H9 (cell line): ENCODE results near the gene ADORA1. TPM values are rescaled to one million over a fixed set of nuclear protein-coding genes. Genes with fewer than 3 reads are reported as not detected.

Source experiments
- DNase-seq: peaks from one replicate; pipeline ENCODE4 v3.0.0-alpha.2; 2017
- H2AFZ ChIP-seq: one replicate; pipeline ENCODE4 v1.6.1; 2013; ENCODE audit warnings: mild to moderate bottlenecking, low read length, control low read depth, moderate library complexity
- H2AK5ac ChIP-seq: 2 replicates; pipeline ENCODE4 v1.6.1; 2013; ENCODE audit warnings: low read length, control low read depth, mixed read lengths; ENCODE audit not compliant: insufficient read length
- H2BK120ac ChIP-seq: one replicate; pipeline ENCODE4 v1.6.1; 2013; ENCODE audit warnings: low read depth, mild to moderate bottlenecking, low read length, control low read depth, inconsistent platforms; ENCODE audit not compliant: poor library complexity, severe bottlenecking
- H2BK12ac ChIP-seq: 2 replicates; pipeline ENCODE4 v1.6.1; 2013; ENCODE audit warnings: low read length, control low read depth, mixed read lengths, low read depth; ENCODE audit not compliant: insufficient read length
- H2BK15ac ChIP-seq: 2 replicates; pipeline ENCODE4 v1.6.1; 2013; ENCODE audit warnings: low read depth, low read length, control low read depth
- H2BK20ac ChIP-seq: one replicate; pipeline ENCODE4 v1.6.1; 2013; ENCODE audit warnings: low read depth, mild to moderate bottlenecking, low read length, control low read depth, inconsistent platforms; ENCODE audit not compliant: poor library complexity, severe bottlenecking
- H2BK5ac ChIP-seq: 2 replicates; pipeline ENCODE4 v1.6.1; 2013; ENCODE audit warnings: low read length, control low read depth, mixed read lengths; ENCODE audit not compliant: insufficient read length
- H3K14ac ChIP-seq: 2 replicates; pipeline ENCODE4 v1.6.1; 2013; ENCODE audit warnings: low read length, control low read depth; ENCODE audit not compliant: insufficient read depth
- H3K18ac ChIP-seq: 2 replicates; pipeline ENCODE4 v1.6.1; 2013; ENCODE audit warnings: low read depth, mild to moderate bottlenecking, mixed read lengths, low read length, control low read depth; ENCODE audit not compliant: insufficient read length
- H3K23ac ChIP-seq: 2 replicates; pipeline ENCODE4 v1.6.1; 2013; ENCODE audit warnings: low read length, control low read depth, mixed read lengths, low read depth; ENCODE audit not compliant: insufficient read length
- H3K23me2 ChIP-seq: 2 replicates; pipeline ENCODE4 v1.6.1; 2013; ENCODE audit warnings: low read depth, mild to moderate bottlenecking, mixed read lengths, low read length, control low read depth; ENCODE audit not compliant: insufficient read length, poor library complexity, severe bottlenecking
- H3K27ac ChIP-seq: 2 replicates; pipeline ENCODE4 v1.5.1; 2013; ENCODE audit warnings: low read length, control low read depth, mixed read lengths, low read depth; ENCODE audit not compliant: insufficient read length
- H3K27me3 ChIP-seq: 2 replicates; pipeline ENCODE4 v1.6.1; 2013; ENCODE audit warnings: low read length, control low read depth, inconsistent platforms; ENCODE audit not compliant: insufficient read depth
- H3K4ac ChIP-seq: 2 replicates; pipeline ENCODE4 v1.6.1; 2013; ENCODE audit warnings: low read depth, mild to moderate bottlenecking, control low read depth, inconsistent platforms, low read length, moderate library complexity
- H3K4me1 ChIP-seq: 2 replicates; pipeline ENCODE4 v1.6.1; 2013; ENCODE audit warnings: low read length, control low read depth, inconsistent platforms; ENCODE audit not compliant: insufficient read depth
- H3K4me2 ChIP-seq: 2 replicates; pipeline ENCODE4 v1.6.1; 2013; ENCODE audit warnings: low read length, control low read depth, mixed read lengths; ENCODE audit not compliant: insufficient read length, insufficient read depth
- H3K56ac ChIP-seq: 2 replicates; pipeline ENCODE4 v1.6.1; 2013; ENCODE audit warnings: low read depth, mild to moderate bottlenecking, mixed read lengths, low read length, control low read depth; ENCODE audit not compliant: insufficient read length
- H3K79me1 ChIP-seq: 2 replicates; pipeline ENCODE4 v1.6.1; 2013; ENCODE audit warnings: low read depth, mild to moderate bottlenecking, moderate library complexity, low read length, control low read depth, inconsistent platforms; ENCODE audit not compliant: insufficient read depth, poor library complexity, severe bottlenecking
- H3K79me2 ChIP-seq: 2 replicates; pipeline ENCODE4 v1.6.1; 2013; ENCODE audit warnings: low read length, control low read depth, inconsistent platforms; ENCODE audit not compliant: insufficient read depth
- H3K9ac ChIP-seq: 2 replicates; pipeline ENCODE4 v1.6.1; 2013; ENCODE audit warnings: low read length, control low read depth, mixed read lengths; ENCODE audit not compliant: insufficient read length; ENCODE audit errors: extremely low read depth
- H3K9me3 ChIP-seq: one replicate; pipeline ENCODE4 v1.6.1; 2013; ENCODE audit warnings: low read depth, low read length, inconsistent platforms; ENCODE audit not compliant: control insufficient read depth
- H3T11ph ChIP-seq: one replicate; pipeline ENCODE4 v1.6.1; 2013; ENCODE audit warnings: mild to moderate bottlenecking, low read length, control low read depth, inconsistent platforms
- H4K20me1 ChIP-seq: one replicate; pipeline ENCODE4 v1.6.1; 2013; ENCODE audit not compliant: control insufficient read depth, insufficient read length, insufficient read depth
- H4K5ac ChIP-seq: 2 replicates; pipeline ENCODE4 v1.6.1; 2013; ENCODE audit warnings: low read depth, mild to moderate bottlenecking, mixed read lengths, low read length, control low read depth; ENCODE audit not compliant: insufficient read length
- H4K8ac ChIP-seq: replicated peaks from 2 replicates; pipeline ENCODE4 v1.6.1; 2013; ENCODE audit warnings: low read length, control low read depth, mixed read lengths, low read depth; ENCODE audit not compliant: insufficient read length
- H4K91ac ChIP-seq: 2 replicates; pipeline ENCODE4 v1.6.1; 2013; ENCODE audit warnings: low read depth, mild to moderate bottlenecking, moderate library complexity, mixed read lengths, low read length, control low read depth; ENCODE audit not compliant: insufficient read length
- H3K27ac Mint-ChIP-seq, 3 experiments: 2 replicates in 2 of 3; 3 replicates in 1 of 3; pipeline ENCODE4 v1.8.0; 2020 to 2021; ENCODE audit warnings: mixed read lengths in 3 of 3, mild to moderate bottlenecking in 1 of 3, moderate library complexity in 1 of 3
- H3K27me3 Mint-ChIP-seq: 2 replicates; pipeline ENCODE4 v1.8.0; 2021; ENCODE audit warnings: low read depth, mild to moderate bottlenecking, moderate library complexity, mixed read lengths
- H3K36me3 Mint-ChIP-seq, 3 experiments: 2 replicates in 2 of 3; 3 replicates in 1 of 3; pipeline ENCODE4 v1.8.0; 2020 to 2021; ENCODE audit warnings: low read depth in 3 of 3, mixed read lengths in 3 of 3; ENCODE audit not compliant: insufficient read depth in 1 of 3
- H3K4me1 Mint-ChIP-seq, 2 experiments: 2 replicates each; pipeline ENCODE4 v1.8.0; 2020; ENCODE audit warnings: mixed read lengths in 2 of 2
- H3K4me3 Mint-ChIP-seq, 2 experiments: 2 replicates in 1 of 2; 3 replicates in 1 of 2; pipeline ENCODE4 v1.8.0; 2020 to 2021; ENCODE audit warnings: mild to moderate bottlenecking in 2 of 2, mixed read lengths in 2 of 2, moderate library complexity in 1 of 2
- H3K9me3 Mint-ChIP-seq, 2 experiments: 2 replicates in 1 of 2; 3 replicates in 1 of 2; pipeline ENCODE4 v1.8.0; 2020; ENCODE audit warnings: mild to moderate bottlenecking in 2 of 2, mixed read lengths in 2 of 2, moderate library complexity in 1 of 2
- WGBS: extraction: QIAGEN DNeasy Blood & Tissue Kit; methylation state at CpG from one replicate; pipeline ENCODE4 v1.1.7; 2013; ENCODE audit warnings: missing lambda C conversion rate, low lambda C conversion rate, mixed read lengths; ENCODE audit not compliant: insufficient read length; ENCODE audit errors: extremely low coverage; 5-methylcytosine and 5-hydroxymethylcytosine counted together
- total RNA-seq: library from RNA; stranded (reverse); gene quantifications from 2 replicates; pipeline ENCODE4 v1.2.1, GENCODE V29; 2021
- TF ChIP-seq, protein P1 (sequence below): fragments of 200-600 bp; sonication (generic); conservative IDR thresholded peaks from 3 replicates; pipeline ENCODE4 v1.8.0; 2021; ENCODE audit warnings: antibody characterized with exemption, mild to moderate bottlenecking

Gene ADORA1
- total RNA-seq, 1 experiment from 2014 or later: 1.3 TPM

DNA sequence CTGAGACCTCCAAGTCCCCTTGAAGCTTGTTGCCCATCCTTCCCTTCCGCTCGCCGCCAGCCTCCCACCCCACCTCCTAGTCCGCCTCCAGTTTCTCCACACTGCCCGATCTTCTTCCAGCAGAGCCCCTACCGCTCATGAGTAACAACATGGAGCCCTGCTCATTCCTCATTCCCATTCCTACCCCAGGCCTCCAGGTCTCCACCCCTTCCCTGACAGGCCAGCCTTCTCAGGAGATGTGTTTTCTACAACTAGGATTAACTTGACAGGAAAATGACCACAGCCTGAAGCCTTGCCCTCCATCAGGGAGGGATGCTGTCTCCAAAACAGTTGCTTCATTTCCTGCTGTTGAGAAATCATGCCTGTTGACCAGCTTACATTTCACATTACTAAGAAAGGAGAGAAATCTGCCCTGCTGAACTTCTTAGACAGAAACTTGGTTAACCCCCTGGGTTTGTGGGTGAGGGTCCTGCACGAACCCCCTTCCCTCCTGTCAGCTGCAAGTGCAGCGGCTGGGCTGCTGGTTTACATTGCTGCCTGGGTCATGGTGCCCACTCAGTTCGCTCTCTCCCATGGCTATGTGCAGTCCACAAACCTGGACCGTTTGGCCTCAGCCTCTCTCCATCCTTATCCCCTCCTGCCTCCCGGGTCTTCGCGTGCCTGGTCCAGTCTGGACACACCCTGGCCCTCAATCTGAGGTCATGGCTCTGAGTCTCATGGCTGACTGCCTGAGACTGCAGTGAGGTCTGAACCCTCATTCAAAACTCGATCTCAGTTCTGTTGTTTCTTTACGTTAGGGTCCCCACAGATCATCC lies 75.1 kb downstream of the ADORA1 start:
- Histone ChIP-seq H3K18ac (no peak overlapping the region), H3K4ac (no peak overlapping the region), H3K79me2 (no peaks in the 10 kb centered on the region), H4K5ac (no peak overlapping the region), H3K9ac (no peak overlapping the region), H4K8ac (no peak overlapping the region), H3K27ac (no peak overlapping the region), H2AFZ (no peak overlapping the region), H2BK15ac (no peak overlapping the region), H3T11ph (no peak overlapping the region), H2BK12ac (no peak overlapping the region), H2BK120ac (no peak overlapping the region), H2BK5ac (no peak overlapping the region), H3K9me3 (no peaks in the 10 kb centered on the region), H2BK20ac (no peak overlapping the region), H3K23ac (no peak overlapping the region), H3K56ac (no peak overlapping the region), H3K14ac (peak overlapping the region; percentile 21; the same call in 1 of the 2 replicates), H3K4me1 (no peaks in the 10 kb centered on the region), H3K23me2 (no peaks in the 10 kb centered on the region), H2AK5ac (no peak overlapping the region), H4K91ac (no peak overlapping the region), H3K27me3 (peaks cover 2% of the 10 kb centered on the region; the same call in 1 of the 2 replicates), H3K79me1 (no peaks in the 10 kb centered on the region), H3K4me2 (no peak overlapping the region), H4K20me1 (no peaks in the 10 kb centered on the region)
- no peak overlapping the region for H3K27ac Mint-ChIP-seq
- no CpG with 5 or more reads among the region's 15 CpGs for WGBS
- H3K4me1 Mint-ChIP-seq: peaks cover 8 to 9% of the 10 kb centered on the region in 2 experiments
- H3K9me3 Mint-ChIP-seq: peaks cover 2 to 3% of the 10 kb centered on the region in 2 experiments; a peak in 3 of 5 replicates
- H3K27me3 Mint-ChIP-seq: peaks cover 24% of the 10 kb centered on the region
- no peaks in the 10 kb centered on the region for H3K36me3 Mint-ChIP-seq
- no peak overlapping the region for H3K4me3 Mint-ChIP-seq
- DNase-seq: no peak
- TF ChIP-seq, protein P1, sequence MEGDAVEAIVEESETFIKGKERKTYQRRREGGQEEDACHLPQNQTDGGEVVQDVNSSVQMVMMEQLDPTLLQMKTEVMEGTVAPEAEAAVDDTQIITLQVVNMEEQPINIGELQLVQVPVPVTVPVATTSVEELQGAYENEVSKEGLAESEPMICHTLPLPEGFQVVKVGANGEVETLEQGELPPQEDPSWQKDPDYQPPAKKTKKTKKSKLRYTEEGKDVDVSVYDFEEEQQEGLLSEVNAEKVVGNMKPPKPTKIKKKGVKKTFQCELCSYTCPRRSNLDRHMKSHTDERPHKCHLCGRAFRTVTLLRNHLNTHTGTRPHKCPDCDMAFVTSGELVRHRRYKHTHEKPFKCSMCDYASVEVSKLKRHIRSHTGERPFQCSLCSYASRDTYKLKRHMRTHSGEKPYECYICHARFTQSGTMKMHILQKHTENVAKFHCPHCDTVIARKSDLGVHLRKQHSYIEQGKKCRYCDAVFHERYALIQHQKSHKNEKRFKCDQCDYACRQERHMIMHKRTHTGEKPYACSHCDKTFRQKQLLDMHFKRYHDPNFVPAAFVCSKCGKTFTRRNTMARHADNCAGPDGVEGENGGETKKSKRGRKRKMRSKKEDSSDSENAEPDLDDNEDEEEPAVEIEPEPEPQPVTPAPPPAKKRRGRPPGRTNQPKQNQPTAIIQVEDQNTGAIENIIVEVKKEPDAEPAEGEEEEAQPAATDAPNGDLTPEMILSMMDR: no peak
